ENCODE data around the gene OR6C70. TPM values are rescaled to one million over a fixed set of nuclear protein-coding genes. Genes with fewer than 3 reads are reported as not detected.

The OR6C70 gene
- not detected in 2 replicates for total RNA-seq (2022)
- Bru-seq, nascent RNA, result not detected
- BruChase-seq, experiment 1, labeled RNA remaining after a 6-hour chase, result not detected
- BruChase-seq, experiment 2, labeled RNA remaining after a 2-hour chase, result not detected
- long read RNA-seq, result 0 reads

DNA sequence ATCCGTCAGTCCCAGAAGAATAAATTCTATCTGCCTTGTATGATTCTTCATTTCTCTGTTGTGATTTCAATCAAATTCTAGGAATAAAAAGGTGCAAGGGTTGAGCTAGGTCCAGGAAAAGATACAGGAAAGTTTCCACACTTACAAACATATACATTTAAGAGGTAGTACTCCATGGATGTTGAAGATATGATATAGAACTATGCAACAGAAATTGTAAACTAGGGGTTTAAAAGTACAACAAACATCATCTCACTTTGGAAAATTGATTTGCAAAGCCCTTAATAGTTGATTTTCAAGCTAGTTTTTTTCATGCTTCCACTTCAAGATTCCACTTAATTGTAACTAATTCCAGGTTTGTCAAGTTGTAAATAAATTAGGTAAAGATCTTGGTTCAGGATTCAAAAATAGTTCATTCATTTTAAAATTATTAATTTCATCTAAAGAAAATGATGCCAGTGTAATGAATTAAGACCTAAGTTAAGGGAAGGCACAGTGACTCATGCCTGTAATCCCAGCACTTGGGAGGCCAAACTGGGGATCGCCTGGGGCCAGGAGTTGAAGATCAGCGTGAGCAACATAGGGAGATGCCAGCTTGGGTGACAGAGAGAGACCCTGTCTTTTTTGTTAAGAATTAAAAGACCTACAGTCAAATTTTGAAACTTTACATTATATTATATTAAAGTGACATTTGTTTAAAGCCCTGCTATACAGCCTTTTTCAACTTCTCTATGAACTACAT lies at the start of gene OR6C70:
OR6C70 (minus strand) TSS at position 51 of the 742 bp plus-strand sequence; CDS start at position 51, 0 bp downstream.
- Mint-ChIP-seq H3K36me3 (ENCODE audit: insufficient read depth, unreplicated experiment) (no peaks in the 10 kb centered on the region), H3K9me3 (ENCODE audit: unreplicated experiment) (no peaks in the 10 kb centered on the region), H3K27me3 (ENCODE audit: insufficient read depth, unreplicated experiment) (peaks cover 70% of the 10 kb centered on the region), H3K27ac (ENCODE audit: low read depth, unreplicated experiment) (no peak within 1 kb of the TSS), H3K4me1 (ENCODE audit: insufficient read depth, unreplicated experiment) (no peaks in the 10 kb centered on the region), H3K4me3 (ENCODE audit: unreplicated experiment) (no peak within 1 kb of the TSS)
- ChIA-PET POLR2A (no interaction called here), CTCF (interaction anchor here (0.6 kb wide), 1 partner anchor 331 kb away, joined by 4 read pairs; no protein-coding TSS in a partner anchor)
- DNase-seq (ENCODE audit: unreplicated experiment), result peak; percentile 57
- no TSS peak for BruUV-seq (replicated peaks)
- TF ChIP-seq, protein P1, sequence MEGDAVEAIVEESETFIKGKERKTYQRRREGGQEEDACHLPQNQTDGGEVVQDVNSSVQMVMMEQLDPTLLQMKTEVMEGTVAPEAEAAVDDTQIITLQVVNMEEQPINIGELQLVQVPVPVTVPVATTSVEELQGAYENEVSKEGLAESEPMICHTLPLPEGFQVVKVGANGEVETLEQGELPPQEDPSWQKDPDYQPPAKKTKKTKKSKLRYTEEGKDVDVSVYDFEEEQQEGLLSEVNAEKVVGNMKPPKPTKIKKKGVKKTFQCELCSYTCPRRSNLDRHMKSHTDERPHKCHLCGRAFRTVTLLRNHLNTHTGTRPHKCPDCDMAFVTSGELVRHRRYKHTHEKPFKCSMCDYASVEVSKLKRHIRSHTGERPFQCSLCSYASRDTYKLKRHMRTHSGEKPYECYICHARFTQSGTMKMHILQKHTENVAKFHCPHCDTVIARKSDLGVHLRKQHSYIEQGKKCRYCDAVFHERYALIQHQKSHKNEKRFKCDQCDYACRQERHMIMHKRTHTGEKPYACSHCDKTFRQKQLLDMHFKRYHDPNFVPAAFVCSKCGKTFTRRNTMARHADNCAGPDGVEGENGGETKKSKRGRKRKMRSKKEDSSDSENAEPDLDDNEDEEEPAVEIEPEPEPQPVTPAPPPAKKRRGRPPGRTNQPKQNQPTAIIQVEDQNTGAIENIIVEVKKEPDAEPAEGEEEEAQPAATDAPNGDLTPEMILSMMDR (IDR thresholded peaks at IDR 0.05; ENCODE audit: unreplicated experiment), result no peak
- intact Hi-C loops (cut with micrococcal nuclease), result no loop called here

DNA sequence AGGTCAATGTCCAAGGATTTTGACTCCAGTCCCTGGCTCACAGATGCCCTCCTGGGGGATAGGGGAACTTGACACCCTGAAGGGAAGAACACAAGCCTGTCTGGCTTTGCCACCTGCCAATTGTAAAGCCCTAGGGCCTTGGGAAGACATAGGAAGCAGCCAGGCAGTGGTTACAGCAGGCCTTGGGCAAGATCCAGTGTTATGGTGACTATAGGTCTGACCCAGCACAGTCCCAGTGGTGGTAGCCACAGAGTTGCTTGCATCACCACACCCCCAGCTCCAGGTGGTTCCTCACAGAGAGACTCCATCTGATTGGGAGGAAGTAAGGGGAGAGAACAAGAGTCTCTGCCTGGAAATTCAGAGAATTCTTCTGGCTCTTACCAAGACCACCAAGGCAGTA lies 46.5 kb upstream of the OR6C70 start:
- Mint-ChIP-seq H3K27me3 (ENCODE audit: insufficient read depth, unreplicated experiment) (no peaks in the 10 kb centered on the region), H3K4me3 (ENCODE audit: unreplicated experiment) (no peak overlapping the region), H3K4me1 (ENCODE audit: insufficient read depth, unreplicated experiment) (no peaks in the 10 kb centered on the region), H3K27ac (ENCODE audit: low read depth, unreplicated experiment) (no peak overlapping the region), H3K36me3 (ENCODE audit: insufficient read depth, unreplicated experiment) (no peaks in the 10 kb centered on the region), H3K9me3 (ENCODE audit: unreplicated experiment) (no peaks in the 10 kb centered on the region)
- CTCF ChIA-PET, result no interaction called here
- TF ChIP-seq, protein P1 (IDR thresholded peaks at IDR 0.05; ENCODE audit: unreplicated experiment), result no peak
- intact Hi-C loops (cut with micrococcal nuclease), result no loop called here
- POLR2A ChIA-PET, result no interaction called here
- DNase-seq (ENCODE audit: unreplicated experiment), result no peak
- BruUV-seq (replicated peaks), result no TSS peak

DNA sequence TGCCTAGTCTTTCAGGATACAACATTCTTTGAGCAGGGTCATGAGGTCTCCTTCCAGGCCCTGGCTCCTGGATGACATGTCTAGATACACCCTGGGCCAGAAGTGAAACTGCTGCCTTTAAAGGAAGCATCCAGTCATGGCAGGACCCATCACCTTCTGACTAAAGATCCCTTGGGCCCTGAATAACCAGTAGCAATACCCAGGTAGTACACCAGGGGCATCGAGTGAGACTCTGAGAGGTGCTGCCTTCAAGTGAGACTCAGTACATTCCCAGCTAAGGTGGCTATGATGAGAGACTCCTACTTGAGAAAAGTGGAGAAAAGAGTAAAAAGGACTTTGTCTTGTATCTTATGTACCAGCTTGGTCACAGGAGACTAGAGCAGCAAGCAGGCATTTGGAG lies 45.8 kb upstream of the OR6C70 start:
- ChIA-PET CTCF (no interaction called here), POLR2A (no interaction called here)
- peak; percentile 8 for DNase-seq (ENCODE audit: unreplicated experiment)
- H3K36me3 Mint-ChIP-seq (ENCODE audit: insufficient read depth, unreplicated experiment), result no peaks in the 10 kb centered on the region
- no peaks in the 10 kb centered on the region for H3K27me3 Mint-ChIP-seq (ENCODE audit: insufficient read depth, unreplicated experiment)
- TF ChIP-seq, protein P1 (IDR thresholded peaks at IDR 0.05; ENCODE audit: unreplicated experiment), result no peak
- no peak overlapping the region for H3K4me3 Mint-ChIP-seq (ENCODE audit: unreplicated experiment)
- no peak overlapping the region for H3K27ac Mint-ChIP-seq (ENCODE audit: low read depth, unreplicated experiment)
- intact Hi-C loops (cut with micrococcal nuclease), result no loop called here
- H3K4me1 Mint-ChIP-seq (ENCODE audit: insufficient read depth, unreplicated experiment), result no peaks in the 10 kb centered on the region
- no peaks in the 10 kb centered on the region for H3K9me3 Mint-ChIP-seq (ENCODE audit: unreplicated experiment)
- no TSS peak for BruUV-seq (replicated peaks)

DNA sequence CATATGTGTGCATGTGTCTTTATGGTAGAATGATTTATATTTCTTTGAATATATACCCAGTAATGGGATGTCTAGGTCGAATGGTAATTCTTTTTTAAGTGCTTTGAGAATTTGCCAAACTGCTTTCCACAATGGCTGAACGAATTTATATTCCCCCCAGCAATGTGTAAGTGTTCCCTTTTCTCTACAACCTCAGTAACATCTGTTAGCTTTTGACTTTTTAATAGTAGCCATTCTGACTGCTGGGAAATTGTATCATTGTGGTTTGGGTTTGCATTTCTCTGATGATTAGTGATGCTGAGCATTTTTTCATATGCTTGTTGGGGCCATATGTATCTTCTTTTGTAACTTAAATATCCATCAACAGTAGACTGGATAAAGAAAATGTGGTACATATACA lies 31.7 kb upstream of the OR6C70 start:
- Mint-ChIP-seq H3K27me3 (ENCODE audit: insufficient read depth, unreplicated experiment) (peaks cover 14% of the 10 kb centered on the region), H3K4me1 (ENCODE audit: insufficient read depth, unreplicated experiment) (no peaks in the 10 kb centered on the region), H3K36me3 (ENCODE audit: insufficient read depth, unreplicated experiment) (no peaks in the 10 kb centered on the region), H3K9me3 (ENCODE audit: unreplicated experiment) (no peaks in the 10 kb centered on the region), H3K4me3 (ENCODE audit: unreplicated experiment) (no peak overlapping the region), H3K27ac (ENCODE audit: low read depth, unreplicated experiment) (no peak overlapping the region)
- no TSS peak for BruUV-seq (replicated peaks)
- TF ChIP-seq, protein P1 (IDR thresholded peaks at IDR 0.05; ENCODE audit: unreplicated experiment), result no peak
- intact Hi-C loops (cut with micrococcal nuclease), result no loop called here
- POLR2A ChIA-PET, result no interaction called here
- CTCF ChIA-PET, result no interaction called here
- no peak for DNase-seq (ENCODE audit: unreplicated experiment)

All from MCF 10A (cell line).